Dendritic cell treated with granulocyte-macrophage colony-stimulating factor and Interleukin-4, amounts not matched to agents 40 ng/mL and 50 ng/mL, for 4 days (primary cell): Measurements from ENCODE around the gene FGF13.

Experiments used
- H3K27ac Mint-ChIP-seq: one replicate; pipeline ENCODE4 v1.8.0; 2022; ENCODE audit warnings: mild to moderate bottlenecking, mixed read lengths
- H3K27me3 Mint-ChIP-seq: one replicate; pipeline ENCODE4 v1.8.0; 2022; ENCODE audit warnings: mild to moderate bottlenecking, mixed read lengths
- H3K36me3 Mint-ChIP-seq: one replicate; pipeline ENCODE4 v1.8.0; 2022; ENCODE audit warnings: low read depth, mixed read lengths
- H3K4me1 Mint-ChIP-seq: one replicate; pipeline ENCODE4 v1.8.0; 2022; ENCODE audit warnings: low read depth, mixed read lengths
- H3K4me3 Mint-ChIP-seq: one replicate; pipeline ENCODE4 v1.8.0; 2022; ENCODE audit warnings: mild to moderate bottlenecking, moderate library complexity, mixed read lengths
- H3K9me3 Mint-ChIP-seq: one replicate; pipeline ENCODE4 v1.8.0; 2022; ENCODE audit warnings: mixed read lengths
- intact Hi-C: fragments of 100-400 bp; cut with micrococcal nuclease; formaldehyde crosslinking; loops from one replicate; pipeline ENCODE4 v1.15.0; 2022

The FGF13 gene

DNA sequence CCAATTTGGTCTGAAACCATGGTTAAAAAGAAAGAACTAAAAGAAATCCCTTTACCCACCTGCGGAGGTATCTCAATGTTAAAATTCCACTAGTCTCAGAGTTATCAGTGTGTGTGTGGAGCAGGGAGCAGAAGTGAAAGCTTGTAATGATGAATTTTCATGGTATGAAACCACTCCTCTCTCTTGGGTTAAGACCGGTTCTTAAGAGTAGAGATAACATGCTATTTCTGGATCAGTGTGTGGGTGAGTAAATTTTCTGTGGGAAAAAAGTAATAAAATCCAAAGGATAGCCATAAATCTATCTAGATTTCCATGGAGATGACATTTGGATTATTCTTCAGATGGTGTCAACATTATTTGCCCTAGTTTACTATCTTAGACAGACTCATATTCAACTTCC is 3.2 kb downstream of the FGF13 start:
- H3K4me1 Mint-ChIP-seq, result no peaks in the 10 kb centered on the region
- no peaks in the 10 kb centered on the region for H3K36me3 Mint-ChIP-seq
- no peaks in the 10 kb centered on the region for H3K9me3 Mint-ChIP-seq
- no peak overlapping the region for H3K27ac Mint-ChIP-seq
- no peak overlapping the region for H3K4me3 Mint-ChIP-seq
- intact Hi-C loops, result no loop called here
- H3K27me3 Mint-ChIP-seq, result peaks cover 39% of the 10 kb centered on the region

DNA sequence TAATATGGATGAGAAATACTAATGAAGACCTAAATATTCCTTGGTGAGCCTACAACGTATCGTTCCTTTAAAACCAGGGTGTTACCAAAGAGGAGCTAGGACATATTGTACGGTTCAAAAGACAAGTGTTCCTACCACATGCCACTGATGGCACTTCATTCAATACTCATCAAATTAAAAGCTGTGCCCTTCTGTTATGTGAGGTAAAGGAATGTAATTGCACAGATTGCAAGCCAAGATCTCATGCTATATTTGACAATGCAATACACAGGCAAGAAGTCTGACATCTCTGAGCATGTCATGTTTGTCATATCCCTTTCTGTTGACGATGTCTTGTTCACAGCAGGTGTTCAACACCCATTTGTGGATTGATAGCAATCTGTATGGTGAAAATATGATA is 6.9 kb downstream of the FGF13 start:
- Mint-ChIP-seq H3K9me3 (no peaks in the 10 kb centered on the region), H3K4me1 (no peaks in the 10 kb centered on the region), H3K27me3 (peaks cover 8% of the 10 kb centered on the region), H3K27ac (no peak overlapping the region), H3K36me3 (no peaks in the 10 kb centered on the region), H3K4me3 (no peak overlapping the region)
- intact Hi-C loops, result no loop called here

DNA sequence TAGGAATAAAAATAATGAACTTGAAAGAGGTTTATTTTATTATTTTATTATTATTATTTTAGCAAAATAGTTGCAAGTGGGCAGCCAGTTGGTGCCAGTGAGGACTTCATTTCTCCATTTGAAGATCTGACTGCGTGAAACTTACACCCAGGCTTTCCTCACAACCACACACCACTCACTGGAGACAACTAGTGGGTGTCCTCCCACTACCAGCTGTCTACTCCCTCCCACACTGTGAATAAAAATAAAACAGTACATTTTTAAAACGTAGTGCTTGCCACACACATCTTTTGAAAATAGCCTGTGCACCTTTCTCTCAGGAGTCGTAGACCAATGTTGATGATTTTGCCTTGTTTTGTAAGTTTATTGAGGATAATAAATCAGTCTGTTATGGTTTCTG is 7.4 kb downstream of the FGF13 start:
- Mint-ChIP-seq H3K4me1 (no peaks in the 10 kb centered on the region), H3K4me3 (no peak overlapping the region), H3K27ac (no peak overlapping the region), H3K9me3 (no peaks in the 10 kb centered on the region), H3K27me3 (peaks cover 6% of the 10 kb centered on the region), H3K36me3 (no peaks in the 10 kb centered on the region)
- intact Hi-C loops, result no loop called here

GRCh38 chrX:138692591-138692990 is 18.9 kb downstream of the FGF13 start:
- H3K9me3 Mint-ChIP-seq, result no peaks in the 10 kb centered on the region
- no peaks in the 10 kb centered on the region for H3K27me3 Mint-ChIP-seq
- no peak overlapping the region for H3K4me3 Mint-ChIP-seq
- H3K27ac Mint-ChIP-seq, result no peak overlapping the region
- H3K4me1 Mint-ChIP-seq, result no peaks in the 10 kb centered on the region
- H3K36me3 Mint-ChIP-seq, result no peaks in the 10 kb centered on the region
- intact Hi-C loops, result no loop called here

DNA sequence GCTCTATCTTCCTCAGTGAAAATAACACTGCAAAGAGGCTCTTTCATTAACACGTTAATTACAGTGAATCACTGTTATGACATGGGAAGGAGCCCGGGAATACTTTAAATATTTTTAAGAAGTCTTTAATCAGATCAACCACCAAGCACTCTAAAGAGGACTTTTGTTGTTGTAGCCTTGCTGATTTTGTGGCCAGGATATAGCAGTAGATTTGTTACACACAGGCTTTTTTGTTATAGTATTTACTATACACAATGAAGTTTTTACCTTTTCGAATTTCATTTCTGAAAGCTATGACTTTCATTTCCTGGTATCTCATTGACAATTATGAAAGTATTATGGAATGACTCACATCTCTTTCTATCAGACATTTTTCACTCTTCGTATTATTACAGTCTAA is 20.3 kb downstream of the FGF13 start:
- Mint-ChIP-seq H3K36me3 (no peaks in the 10 kb centered on the region), H3K9me3 (no peaks in the 10 kb centered on the region), H3K4me3 (no peak overlapping the region), H3K27me3 (no peaks in the 10 kb centered on the region), H3K4me1 (no peaks in the 10 kb centered on the region), H3K27ac (no peak overlapping the region)
- intact Hi-C loops, result no loop called here

DNA sequence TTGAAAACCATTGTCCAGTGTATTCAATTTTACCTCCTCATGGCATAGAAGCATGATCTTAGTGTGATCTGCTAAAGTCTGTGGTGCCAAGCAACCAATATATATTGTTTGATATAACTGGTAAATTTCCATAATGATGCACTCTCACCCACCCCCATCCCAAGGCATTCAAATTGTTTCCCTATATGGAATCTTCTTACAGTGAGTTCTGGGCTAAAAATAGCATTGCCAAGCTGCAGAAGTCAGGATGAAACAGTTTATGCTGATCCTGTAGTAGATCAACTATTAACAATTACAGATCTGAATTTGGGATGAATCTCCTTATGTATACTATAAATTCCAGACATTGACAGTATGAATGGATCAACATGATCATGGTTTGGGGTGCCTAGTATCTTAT is 20.9 kb downstream of the FGF13 start:
- Mint-ChIP-seq H3K27ac (no peak overlapping the region), H3K9me3 (no peaks in the 10 kb centered on the region), H3K27me3 (no peaks in the 10 kb centered on the region), H3K4me1 (no peaks in the 10 kb centered on the region), H3K36me3 (no peaks in the 10 kb centered on the region), H3K4me3 (no peak overlapping the region)
- intact Hi-C loops, result no loop called here

- Mint-ChIP-seq H3K9me3 (no peaks in the 10 kb centered on the region), H3K4me1 (no peaks in the 10 kb centered on the region), H3K27ac (no peak overlapping the region), H3K27me3 (no peaks in the 10 kb centered on the region), H3K4me3 (no peak overlapping the region), H3K36me3 (no peaks in the 10 kb centered on the region)
- intact Hi-C loops, result no loop called here
Measured at GRCh38 chrX:138683600-138683999, 27.9 kb downstream of the FGF13 start.

GRCh38 chrX:138669693-138670092 is 41.8 kb downstream of the FGF13 start:
- Mint-ChIP-seq H3K36me3 (no peaks in the 10 kb centered on the region), H3K27me3 (no peaks in the 10 kb centered on the region), H3K27ac (no peak overlapping the region), H3K4me1 (no peaks in the 10 kb centered on the region), H3K9me3 (no peaks in the 10 kb centered on the region), H3K4me3 (no peak overlapping the region)
- intact Hi-C loops, result no loop called here

DNA sequence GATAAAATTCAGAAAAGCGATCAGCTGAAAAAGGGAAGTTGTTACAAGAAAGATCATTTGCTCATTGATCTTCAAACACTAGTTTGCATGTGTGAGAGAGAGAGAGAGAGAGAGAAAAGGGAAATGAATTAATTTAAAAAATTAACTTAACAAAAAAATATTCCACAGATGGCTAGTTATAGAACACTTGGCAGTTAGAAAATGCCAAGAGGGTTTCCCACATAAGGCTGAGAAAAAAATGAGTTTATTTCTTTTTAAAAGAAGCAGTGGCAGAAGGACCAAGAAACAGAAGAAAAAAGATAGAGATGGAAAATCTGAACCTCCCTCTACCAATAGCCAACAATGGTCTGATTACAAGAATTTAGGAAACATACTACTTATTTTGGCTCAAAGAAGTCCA is 47.1 kb downstream of the FGF13 start:
- Mint-ChIP-seq H3K27me3 (no peaks in the 10 kb centered on the region), H3K36me3 (no peaks in the 10 kb centered on the region), H3K9me3 (no peaks in the 10 kb centered on the region), H3K4me3 (no peak overlapping the region), H3K4me1 (no peaks in the 10 kb centered on the region), H3K27ac (no peak overlapping the region)
- intact Hi-C loops, result no loop called here

- no peaks in the 10 kb centered on the region for H3K27me3 Mint-ChIP-seq
- no peaks in the 10 kb centered on the region for H3K36me3 Mint-ChIP-seq
- H3K4me1 Mint-ChIP-seq, result no peaks in the 10 kb centered on the region
- no peak overlapping the region for H3K27ac Mint-ChIP-seq
- H3K4me3 Mint-ChIP-seq, result no peak overlapping the region
- H3K9me3 Mint-ChIP-seq, result no peaks in the 10 kb centered on the region
- intact Hi-C loops, result no loop called here
Measured at GRCh38 chrX:138664016-138664415, 47.5 kb downstream of the FGF13 start.

GRCh38 chrX:138651494-138651893 is 60.0 kb downstream of the FGF13 start:
- Mint-ChIP-seq H3K27me3 (no peaks in the 10 kb centered on the region), H3K9me3 (no peaks in the 10 kb centered on the region), H3K4me3 (no peak overlapping the region), H3K4me1 (no peaks in the 10 kb centered on the region), H3K27ac (no peak overlapping the region), H3K36me3 (no peaks in the 10 kb centered on the region)
- intact Hi-C loops, result no loop called here

- Mint-ChIP-seq H3K4me1 (no peaks in the 10 kb centered on the region), H3K27ac (no peak overlapping the region), H3K27me3 (no peaks in the 10 kb centered on the region), H3K4me3 (no peak overlapping the region), H3K36me3 (no peaks in the 10 kb centered on the region), H3K9me3 (no peaks in the 10 kb centered on the region)
- intact Hi-C loops, result no loop called here
Measured at GRCh38 chrX:138648568-138648967, 62.9 kb downstream of the FGF13 start.

- intact Hi-C loops, result no loop called here
- H3K4me1 Mint-ChIP-seq, result no peaks in the 10 kb centered on the region
- no peak overlapping the region for H3K4me3 Mint-ChIP-seq
- no peaks in the 10 kb centered on the region for H3K36me3 Mint-ChIP-seq
- no peaks in the 10 kb centered on the region for H3K27me3 Mint-ChIP-seq
- no peak overlapping the region for H3K27ac Mint-ChIP-seq
- no peaks in the 10 kb centered on the region for H3K9me3 Mint-ChIP-seq
Measured at GRCh38 chrX:138638996-138639395, 72.5 kb downstream of the FGF13 start.
